Measurements from ENCODE around the gene DNAH7. TPM values are rescaled to one million over a fixed set of nuclear protein-coding genes. Genes with fewer than 3 reads are reported as not detected.

DNAH7 gene
- total and polyA plus RNA-seq, 8 donors: 0.15 to 48.1 (median 0.98) TPM

DNA sequence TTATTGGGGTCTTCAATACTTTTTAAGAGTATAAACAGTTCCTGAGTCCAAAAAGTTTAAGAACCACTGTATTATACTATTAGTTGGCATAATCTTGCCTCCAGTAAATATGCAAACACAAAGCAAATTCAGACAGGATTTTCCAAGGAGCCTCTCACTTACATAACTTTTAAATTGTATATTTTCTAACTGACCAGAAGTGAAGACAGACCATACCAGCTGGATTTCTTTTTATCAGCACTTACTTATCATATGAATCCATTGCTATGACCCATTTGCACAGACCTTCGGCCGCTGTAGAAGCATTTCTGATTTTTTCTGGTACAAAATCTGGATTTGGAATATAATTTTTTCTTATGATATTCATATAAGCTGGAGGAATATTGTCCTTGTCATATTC lies 211.5 kb downstream of the DNAH7 start:
- no peaks in the 10 kb centered on the region for H3K4me1 ChIP-seq
- no peak overlapping the region for H3K4me3 ChIP-seq
- H3K27ac ChIP-seq: no peak overlapping the region
- H3K27me3 ChIP-seq: no peaks in the 10 kb centered on the region
- DNase-seq: no peak
- no peaks in the 10 kb centered on the region for H3K36me3 ChIP-seq
- WGBS, 5 donors: 93 to 98% (median 95%) methylated on average over 2 of the region's 2 CpGs
- intact Hi-C loops (cut with DNase I; ENCODE audit: low total_unique reads): no loop called here
- no peak for TF ChIP-seq POLR2A (IDR thresholded peaks at IDR 0.05)
- no peaks in the 10 kb centered on the region for H3K9me3 ChIP-seq

DNA sequence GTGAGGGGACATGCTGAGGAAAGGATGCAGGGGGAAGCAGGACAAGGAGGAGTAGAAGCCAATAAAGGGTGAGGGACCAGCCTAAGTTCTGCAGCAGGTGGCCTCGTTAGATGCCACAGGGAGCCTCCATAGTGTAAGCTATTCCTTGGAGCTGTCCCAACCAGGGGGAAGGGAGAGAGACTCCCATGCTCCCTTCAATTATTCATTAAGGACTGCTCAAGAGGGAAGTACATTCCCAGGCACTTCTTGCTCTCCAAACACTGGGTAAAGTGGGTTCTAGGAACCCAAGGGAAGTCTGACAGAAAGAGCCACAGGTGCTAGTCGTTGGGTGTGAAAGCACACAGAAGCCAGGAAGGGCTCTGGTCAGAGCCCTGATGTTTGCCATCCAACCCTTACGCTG lies 217.9 kb downstream of the DNAH7 start:
- Histone ChIP-seq H3K4me3 (no peak overlapping the region), H3K27ac (no peak overlapping the region), H3K9me3 (no peaks in the 10 kb centered on the region), H3K27me3 (no peaks in the 10 kb centered on the region), H3K36me3 (peaks cover 0 to 6% (median 0%) of the 10 kb centered on the region in 4 donors), H3K4me1 (no peaks in the 10 kb centered on the region)
- intact Hi-C loops (cut with DNase I; ENCODE audit: low total_unique reads): no loop called here
- 63 to 81% (median 76%) methylated on average over 3 of the region's 3 CpGs for WGBS, 5 donors
- no peak for DNase-seq
- TF ChIP-seq POLR2AphosphoS5 (IDR thresholded peaks at IDR 0.05) (no peak), POLR2A (IDR thresholded peaks at IDR 0.05) (no peak), EP300 (IDR thresholded peaks at IDR 0.05) (no peak)
- TF ChIP-seq, protein P1, sequence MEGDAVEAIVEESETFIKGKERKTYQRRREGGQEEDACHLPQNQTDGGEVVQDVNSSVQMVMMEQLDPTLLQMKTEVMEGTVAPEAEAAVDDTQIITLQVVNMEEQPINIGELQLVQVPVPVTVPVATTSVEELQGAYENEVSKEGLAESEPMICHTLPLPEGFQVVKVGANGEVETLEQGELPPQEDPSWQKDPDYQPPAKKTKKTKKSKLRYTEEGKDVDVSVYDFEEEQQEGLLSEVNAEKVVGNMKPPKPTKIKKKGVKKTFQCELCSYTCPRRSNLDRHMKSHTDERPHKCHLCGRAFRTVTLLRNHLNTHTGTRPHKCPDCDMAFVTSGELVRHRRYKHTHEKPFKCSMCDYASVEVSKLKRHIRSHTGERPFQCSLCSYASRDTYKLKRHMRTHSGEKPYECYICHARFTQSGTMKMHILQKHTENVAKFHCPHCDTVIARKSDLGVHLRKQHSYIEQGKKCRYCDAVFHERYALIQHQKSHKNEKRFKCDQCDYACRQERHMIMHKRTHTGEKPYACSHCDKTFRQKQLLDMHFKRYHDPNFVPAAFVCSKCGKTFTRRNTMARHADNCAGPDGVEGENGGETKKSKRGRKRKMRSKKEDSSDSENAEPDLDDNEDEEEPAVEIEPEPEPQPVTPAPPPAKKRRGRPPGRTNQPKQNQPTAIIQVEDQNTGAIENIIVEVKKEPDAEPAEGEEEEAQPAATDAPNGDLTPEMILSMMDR (IDR thresholded peaks at IDR 0.05): no peak

DNA sequence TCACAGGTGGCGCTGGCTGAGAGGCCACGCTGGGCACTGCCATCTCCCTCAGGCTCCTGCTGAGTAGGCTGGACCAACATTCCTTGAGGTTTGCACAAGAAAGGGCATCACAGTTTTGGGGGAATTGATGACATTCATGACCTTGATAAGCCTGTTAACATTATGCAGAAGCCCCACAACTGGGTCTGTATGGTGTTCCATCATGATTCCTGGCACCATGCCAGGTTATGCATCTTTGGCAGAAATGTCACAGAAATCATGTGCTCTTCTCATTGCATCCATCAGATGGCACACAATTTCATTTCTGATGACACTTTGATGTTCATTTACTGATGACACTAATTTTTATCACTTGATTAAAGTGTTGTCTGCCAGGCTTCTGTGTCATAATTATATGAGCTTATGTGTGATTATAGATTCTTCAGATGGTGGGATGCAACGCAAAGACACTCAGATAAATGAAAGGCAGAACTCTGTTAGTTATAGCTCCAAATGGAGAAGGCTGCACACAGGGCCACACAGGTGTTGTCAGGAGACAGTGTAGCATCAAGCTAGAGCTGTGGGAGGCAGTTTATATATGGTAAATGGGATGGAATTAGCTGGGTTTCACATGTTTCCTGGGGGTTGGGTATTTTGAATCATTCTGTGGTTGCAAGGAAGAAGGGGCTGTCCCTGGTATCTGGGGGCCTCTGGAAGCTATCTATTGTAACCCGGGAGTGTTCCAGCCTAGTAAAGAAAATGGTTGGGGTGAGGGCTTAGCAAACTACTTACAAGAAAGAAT lies 220.3 kb downstream of the DNAH7 start:
- TF ChIP-seq EP300 (IDR thresholded peaks at IDR 0.05) (no peak), POLR2A (IDR thresholded peaks at IDR 0.05) (no peak), POLR2AphosphoS5 (IDR thresholded peaks at IDR 0.05) (no peak)
- TF ChIP-seq, protein P1 (IDR thresholded peaks at IDR 0.05): no peak
- H3K4me3 ChIP-seq: no peak overlapping the region
- no peaks in the 10 kb centered on the region for H3K9me3 ChIP-seq
- peaks cover 0 to 6% (median 0%) of the 10 kb centered on the region in 4 donors for H3K36me3 ChIP-seq
- intact Hi-C loops (cut with DNase I; ENCODE audit: low total_unique reads): no loop called here
- no peaks in the 10 kb centered on the region for H3K27me3 ChIP-seq
- H3K27ac ChIP-seq: no peak overlapping the region
- WGBS, 5 donors: 87 to 93% (median 91%) methylated on average over 4 of the region's 4 CpGs
- DNase-seq: no peak
- H3K4me1 ChIP-seq: no peaks in the 10 kb centered on the region

DNA sequence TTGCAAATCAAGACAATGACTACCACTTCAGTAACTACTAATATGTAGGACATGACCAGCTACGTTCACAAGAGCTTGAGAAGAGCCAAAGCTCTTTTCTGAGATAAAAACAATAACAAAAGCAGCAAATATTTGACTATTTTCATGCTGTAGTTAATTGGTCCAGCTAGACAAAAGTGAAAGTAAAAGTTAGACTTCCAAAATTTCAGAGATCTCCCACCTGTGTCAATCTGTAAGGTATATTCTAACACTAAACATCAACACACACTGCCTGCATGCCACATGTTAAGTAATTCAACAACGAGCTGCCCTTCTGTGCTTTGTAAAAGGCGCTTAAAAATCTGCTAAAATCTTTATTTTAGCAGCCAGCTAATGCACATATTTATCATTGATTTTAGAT lies 225.7 kb downstream of the DNAH7 start:
- Histone ChIP-seq H3K36me3 (no peaks in the 10 kb centered on the region), H3K9me3 (no peaks in the 10 kb centered on the region), H3K27ac (no peak overlapping the region), H3K27me3 (no peaks in the 10 kb centered on the region), H3K4me3 (no peak overlapping the region), H3K4me1 (no peaks in the 10 kb centered on the region)
- DNase-seq: no peak
- TF ChIP-seq, protein P1 (IDR thresholded peaks at IDR 0.05): no peak
- TF ChIP-seq POLR2A (IDR thresholded peaks at IDR 0.05): no peak
- no peak for TF ChIP-seq EP300 (IDR thresholded peaks at IDR 0.05)
- no peak for TF ChIP-seq POLR2AphosphoS5 (IDR thresholded peaks at IDR 0.05)
- intact Hi-C loops (cut with DNase I; ENCODE audit: low total_unique reads): no loop called here
- 65 to 74% (median 66%) methylated on average over 3 of the region's 3 CpGs for WGBS, 5 donors

DNA sequence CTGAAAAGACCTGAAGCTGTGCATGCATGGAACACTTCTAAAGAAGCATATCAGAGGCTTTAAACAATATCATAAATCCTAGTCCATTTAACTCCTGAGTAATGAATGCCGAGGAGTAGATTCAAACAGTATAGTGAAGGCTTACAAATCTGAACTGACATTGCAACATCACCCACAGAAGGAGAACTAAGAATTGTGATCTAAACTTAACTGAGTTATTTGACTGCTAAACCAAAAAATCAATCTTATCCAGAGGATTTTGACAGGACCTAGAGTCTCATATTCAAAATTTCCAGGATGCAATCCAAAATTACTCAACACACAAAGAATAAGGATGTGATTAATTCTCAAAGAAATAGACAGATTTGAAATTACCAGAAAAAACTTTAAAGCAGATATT lies 230.6 kb downstream of the DNAH7 start:
- intact Hi-C loops (cut with DNase I; ENCODE audit: low total_unique reads): no loop called here

More for the DNA sequence above, 230.6 kb downstream of the DNAH7 start:
- no peaks in the 10 kb centered on the region for H3K9me3 ChIP-seq
- H3K27ac ChIP-seq: no peak overlapping the region
- no peaks in the 10 kb centered on the region for H3K4me1 ChIP-seq
- no peaks in the 10 kb centered on the region for H3K27me3 ChIP-seq
- no peaks in the 10 kb centered on the region for H3K36me3 ChIP-seq
- 80 to 95% (median 90%) methylated on average over 1 of the region's 1 CpG for WGBS, 5 donors
- no peak overlapping the region for H3K4me3 ChIP-seq
- DNase-seq: no peak
- TF ChIP-seq, protein P1 (IDR thresholded peaks at IDR 0.05): no peak
- TF ChIP-seq POLR2AphosphoS5 (IDR thresholded peaks at IDR 0.05): no peak
- TF ChIP-seq EP300 (IDR thresholded peaks at IDR 0.05): no peak
- no peak for TF ChIP-seq POLR2A (IDR thresholded peaks at IDR 0.05)
